Esophagus squamous epithelium (tissue), 4 donors: Measurements from ENCODE around the gene NFKB1.

Experiments used
- CTCF ChIP-seq, 6 experiments: fragments of 450-650 bp in 4 of 6; fragments of 200-600 bp in 2 of 6; sonication (generic) in 2 of 6; IDR thresholded peaks; one replicate each; pipeline ENCODE4 v1.5.1; 2016 to 2019; ENCODE audit warnings: antibody characterized with exemption in 6 of 6, mild to moderate bottlenecking in 4 of 6, moderate library complexity in 4 of 6
- POLR2A ChIP-seq, 4 donors: fragments of 450-650 bp; IDR thresholded peaks; one replicate each; pipeline ENCODE4 v1.6.1; 2017; ENCODE audit warnings: antibody characterized with exemption in 4 of 4, mild to moderate bottlenecking in 4 of 4, moderate library complexity in 3 of 4

DNA sequence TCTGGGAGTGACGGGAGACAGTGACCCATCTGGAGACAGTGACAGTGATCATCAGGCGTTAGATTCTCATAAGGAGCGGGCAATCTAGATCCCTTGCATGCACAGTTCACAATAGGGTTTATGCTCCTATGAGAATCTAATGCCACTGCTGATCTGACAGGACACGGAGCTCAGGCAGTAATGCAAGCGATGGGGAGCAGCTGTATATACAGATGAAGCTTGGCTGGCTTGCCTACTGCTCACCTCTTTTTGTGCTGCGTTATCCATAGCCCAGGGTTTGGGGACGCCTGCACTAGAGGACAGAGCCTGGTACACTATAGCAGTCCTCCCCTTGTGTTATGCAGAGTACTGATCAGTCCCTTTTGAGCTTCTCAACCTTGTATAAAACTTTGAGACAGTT, 23.5 kb downstream of the NFKB1 start:
- TF ChIP-seq CTCF (IDR thresholded peaks at IDR 0.05) (no peak), POLR2A (IDR thresholded peaks at IDR 0.05) (no peak)
